ENCODE results near the gene CEACAM19.
"Not testable (repeated sequence)": the region's sequence is repeated elsewhere in the genome, so short reads cannot be mapped to it uniquely, and the experiment has no call there.

The CEACAM19 gene

GRCh38 chr19:44627631-44628030, 43.7 kb upstream of the CEACAM19 start:
- TF ChIP-seq CTCF (IDR thresholded peaks at IDR 0.05), result no peak
- H3K4me3 Mint-ChIP-seq, result no peak overlapping the region
- no peaks in the 10 kb centered on the region for H3K36me3 Mint-ChIP-seq (ENCODE audit: low read depth)
- no peak overlapping the region for H3K27ac Mint-ChIP-seq
- peaks cover 11% of the 10 kb centered on the region for H3K4me1 Mint-ChIP-seq
- no peak for DNase-seq
- peaks cover 7% of the 10 kb centered on the region for H3K9me3 Mint-ChIP-seq
- peaks cover 14% of the 10 kb centered on the region for H3K27me3 Mint-ChIP-seq (ENCODE audit: low read depth, poor library complexity)

- H3K4me1 Mint-ChIP-seq, result peaks cover 5% of the 10 kb centered on the region
- no peak for TF ChIP-seq CTCF (IDR thresholded peaks at IDR 0.05)
- DNase-seq, result no peak
- H3K27ac Mint-ChIP-seq, result peak overlapping the region; percentile 82
- no peak overlapping the region for H3K4me3 Mint-ChIP-seq
- H3K9me3 Mint-ChIP-seq, result peaks cover 7% of the 10 kb centered on the region
- H3K27me3 Mint-ChIP-seq (ENCODE audit: low read depth, poor library complexity), result peaks cover 14% of the 10 kb centered on the region
- no peaks in the 10 kb centered on the region for H3K36me3 Mint-ChIP-seq (ENCODE audit: low read depth)
Measured at GRCh38 chr19:44628793-44629192, 42.5 kb upstream of the CEACAM19 start.

- not testable (repeated sequence) for H3K4me3 Mint-ChIP-seq; H3K36me3 Mint-ChIP-seq (ENCODE audit: low read depth); DNase-seq; H3K27ac Mint-ChIP-seq; H3K9me3 Mint-ChIP-seq
- Mint-ChIP-seq H3K4me1 (peaks cover 15% of the 10 kb centered on the region), H3K27me3 (ENCODE audit: low read depth, poor library complexity) (peaks cover 14% of the 10 kb centered on the region)
Measured at GRCh38 chr19:44631611-44632010, 39.7 kb upstream of the CEACAM19 start.

GRCh38 chr19:44634058-44634457, 37.2 kb upstream of the CEACAM19 start:
- not testable (repeated sequence) for H3K4me3 Mint-ChIP-seq; H3K9me3 Mint-ChIP-seq; DNase-seq; H3K27ac Mint-ChIP-seq; H3K36me3 Mint-ChIP-seq (ENCODE audit: low read depth)
- peaks cover 13% of the 10 kb centered on the region for H3K27me3 Mint-ChIP-seq (ENCODE audit: low read depth, poor library complexity)
- H3K4me1 Mint-ChIP-seq, result peaks cover 26% of the 10 kb centered on the region

- no peak for TF ChIP-seq CTCF (IDR thresholded peaks at IDR 0.05)
- Mint-ChIP-seq H3K36me3 (ENCODE audit: low read depth) (no peaks in the 10 kb centered on the region), H3K27me3 (ENCODE audit: low read depth, poor library complexity) (peaks cover 13% of the 10 kb centered on the region), H3K4me3 (no peak overlapping the region), H3K4me1 (peaks cover 33% of the 10 kb centered on the region), H3K9me3 (peaks cover 8% of the 10 kb centered on the region), H3K27ac (no peak overlapping the region)
- DNase-seq, result no peak
Measured at GRCh38 chr19:44634785-44635184, 36.5 kb upstream of the CEACAM19 start.

- Mint-ChIP-seq H3K9me3 (peaks cover 8% of the 10 kb centered on the region), H3K4me3 (no peak overlapping the region), H3K27ac (no peak overlapping the region), H3K27me3 (ENCODE audit: low read depth, poor library complexity) (peaks cover 12% of the 10 kb centered on the region), H3K36me3 (ENCODE audit: low read depth) (no peaks in the 10 kb centered on the region), H3K4me1 (peaks cover 40% of the 10 kb centered on the region)
- TF ChIP-seq CTCF (IDR thresholded peaks at IDR 0.05), result no peak
- DNase-seq, result no peak
Measured at GRCh38 chr19:44635581-44636438, 35.5 kb upstream of the CEACAM19 start.
